NOMO-1 (cell line): ENCODE measurements around the gene ASB11.
"Not testable (repeated sequence)": the region's sequence is repeated elsewhere in the genome, so short reads cannot be mapped to it uniquely, and the experiment has no call there.

Experiments
- DNase-seq, 2 experiments: peaks; one replicate each; lab custom pipeline; 2025; ENCODE audit not compliant: unreplicated experiment in 2 of 2; lab: John Stamatoyannopoulos, UW

The ASB11 gene

DNA sequence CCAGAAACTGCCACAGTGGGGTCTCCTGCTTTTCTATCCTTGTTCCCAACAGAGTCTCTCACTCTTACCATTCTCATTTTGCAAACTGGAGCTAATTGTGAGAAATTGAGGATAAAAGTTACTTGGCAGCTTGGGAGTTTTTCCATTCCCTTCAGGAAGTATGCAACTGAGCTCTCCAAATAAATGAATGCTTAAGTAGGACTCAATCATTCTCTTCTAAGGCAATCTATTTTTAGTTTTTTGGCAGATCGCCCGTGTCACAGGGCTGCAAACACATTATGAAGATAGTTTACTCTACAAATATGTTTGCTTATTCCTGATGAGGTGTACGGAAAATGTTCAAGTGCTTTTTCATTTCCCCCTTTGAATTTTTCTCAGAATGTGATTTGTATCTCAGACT, 5.3 kb downstream of the ASB11 start:
- DNase-seq: no peak

DNA sequence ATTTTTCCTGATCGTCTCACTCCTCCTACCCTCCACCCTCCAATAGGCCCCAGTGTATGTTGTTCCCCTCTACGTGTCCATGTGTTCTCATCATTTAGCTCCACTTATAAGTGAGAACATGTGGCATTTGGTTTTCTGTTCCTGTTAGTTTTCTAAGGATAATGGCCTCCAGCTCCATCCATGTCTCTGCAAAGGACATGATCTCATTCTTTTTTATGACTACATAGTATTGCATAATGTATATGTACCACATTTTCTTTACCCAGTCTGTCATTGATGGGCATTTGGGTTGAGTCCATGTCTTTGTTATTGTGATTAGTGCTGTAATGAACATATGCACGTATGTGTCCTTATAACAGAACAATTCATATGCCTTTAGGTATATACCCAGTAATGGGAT, 9.5 kb downstream of the ASB11 start:
- DNase-seq: not testable (repeated sequence)

DNA sequence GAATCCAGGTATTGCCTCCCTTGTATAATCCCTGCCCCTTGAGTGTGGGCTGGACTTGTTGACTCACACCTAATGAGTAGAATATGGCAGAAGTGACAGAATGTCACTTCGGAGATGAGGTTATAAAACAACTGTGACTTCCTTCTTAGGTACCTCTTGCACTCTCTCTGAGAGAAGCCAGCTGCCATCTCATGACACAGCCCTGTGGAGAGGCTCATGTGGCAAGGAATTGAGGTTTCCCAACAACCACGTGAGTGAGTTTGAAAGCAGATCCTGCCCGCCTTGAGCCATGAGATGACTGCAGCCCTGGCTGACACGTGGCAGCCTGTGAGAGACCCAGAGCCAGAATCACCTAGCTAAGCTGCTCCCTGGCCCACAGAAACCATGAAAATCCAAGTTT, 13.5 kb downstream of the ASB11 start:
- DNase-seq: peak; percentile 67 to 80

DNA sequence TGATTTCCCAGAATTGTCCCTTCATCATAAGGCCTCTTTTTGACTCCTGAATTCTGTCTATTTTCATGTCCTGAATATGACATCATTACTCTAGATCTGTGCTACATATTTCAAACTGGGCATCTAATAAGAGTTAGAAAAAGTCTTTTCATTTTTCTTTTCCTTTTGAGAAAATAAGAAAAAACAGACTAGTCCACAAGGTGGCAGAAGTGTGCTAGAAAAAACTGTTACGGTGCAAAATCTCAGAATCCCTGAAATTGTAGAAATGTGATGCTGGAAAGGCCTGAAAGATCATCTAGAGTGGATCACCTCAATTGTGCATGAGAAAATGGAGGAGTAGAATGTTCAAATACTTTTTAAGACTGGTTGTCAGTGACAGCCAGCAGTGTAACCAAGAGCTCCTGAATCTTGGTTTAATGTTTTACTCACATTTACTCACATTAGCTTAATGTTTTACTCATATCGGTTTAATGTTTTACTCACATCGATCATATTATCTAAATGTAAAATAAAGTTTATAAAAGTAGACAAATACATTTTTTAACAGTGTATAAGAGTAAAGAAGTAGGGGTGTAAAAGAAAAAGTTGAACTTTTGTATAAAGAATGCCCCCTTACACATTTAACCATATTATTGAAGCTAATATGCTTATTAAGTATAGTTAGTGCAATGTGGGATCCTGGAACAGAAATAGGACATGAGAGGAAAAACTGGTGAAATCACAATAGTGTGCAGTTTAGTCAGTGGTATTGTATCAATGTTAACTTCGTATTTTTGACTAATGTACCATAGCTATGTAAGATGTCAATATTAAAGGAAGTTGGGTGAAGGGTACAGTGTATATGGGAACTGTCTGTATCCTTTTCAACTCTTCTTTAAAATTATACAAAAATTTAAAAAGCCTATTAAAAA, 15.2 kb downstream of the ASB11 start:
- peak in 1 of 2 experiments; percentile 31 for DNase-seq

DNA sequence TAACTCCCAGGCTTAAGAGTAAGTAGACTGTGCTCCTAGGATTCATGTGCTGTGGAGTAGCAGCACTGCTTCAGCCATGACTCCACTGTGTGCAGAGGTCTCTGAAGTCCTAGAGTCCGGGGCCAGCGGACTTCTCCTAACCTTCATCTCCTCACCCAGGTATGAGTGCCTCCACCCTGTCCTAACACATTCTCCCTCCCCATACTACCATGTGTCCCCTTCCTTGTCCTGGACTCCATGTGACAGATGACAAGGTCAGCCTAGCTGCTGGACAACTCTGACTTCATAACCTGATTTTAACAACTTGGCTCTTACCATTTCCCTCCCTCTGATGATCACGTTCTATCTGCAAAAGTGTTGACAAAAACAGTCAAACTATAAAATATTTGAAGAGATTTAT, 16.7 kb downstream of the ASB11 start:
- DNase-seq: no peak

DNA sequence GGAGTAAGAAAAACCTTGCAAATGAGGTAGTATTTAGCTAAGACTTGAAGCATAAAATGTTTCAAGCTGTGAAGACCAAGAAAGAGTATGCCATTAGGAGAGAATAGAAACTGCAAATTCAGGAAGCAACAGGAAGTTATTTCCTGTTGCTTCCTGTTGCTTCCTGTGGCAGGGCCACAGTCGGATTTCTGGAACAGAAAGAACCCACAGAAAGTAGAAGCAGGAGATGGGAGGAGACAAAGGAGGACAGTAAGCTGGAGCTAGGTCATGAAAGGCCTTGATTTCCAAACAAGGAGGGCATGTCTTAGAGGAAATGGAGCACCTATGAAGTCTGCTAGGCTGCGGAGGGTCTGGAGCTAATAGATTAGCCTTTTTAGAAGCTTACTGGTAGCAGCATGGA, 17.2 kb downstream of the ASB11 start:
- DNase-seq: peak in 1 of 2 experiments; percentile 4

DNA sequence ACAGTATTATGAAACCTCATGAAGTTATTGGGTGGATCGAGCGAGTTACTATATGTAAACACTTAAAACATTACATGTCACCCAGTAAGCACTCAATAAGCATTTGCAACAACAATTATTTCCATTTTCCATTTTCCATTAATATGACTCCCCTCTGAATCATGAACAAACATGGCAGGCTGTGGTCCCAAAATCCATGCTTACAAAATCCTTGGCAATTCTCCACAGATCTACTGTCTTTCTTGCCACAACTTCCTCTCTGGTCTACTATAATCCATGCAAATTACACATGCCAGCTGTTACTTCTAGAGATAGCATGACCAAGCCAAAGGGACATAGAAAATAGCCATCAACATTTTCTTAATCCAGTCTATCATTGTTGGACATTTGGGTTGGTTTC, 22.0 kb downstream of the ASB11 start:
- no peak for DNase-seq

DNA sequence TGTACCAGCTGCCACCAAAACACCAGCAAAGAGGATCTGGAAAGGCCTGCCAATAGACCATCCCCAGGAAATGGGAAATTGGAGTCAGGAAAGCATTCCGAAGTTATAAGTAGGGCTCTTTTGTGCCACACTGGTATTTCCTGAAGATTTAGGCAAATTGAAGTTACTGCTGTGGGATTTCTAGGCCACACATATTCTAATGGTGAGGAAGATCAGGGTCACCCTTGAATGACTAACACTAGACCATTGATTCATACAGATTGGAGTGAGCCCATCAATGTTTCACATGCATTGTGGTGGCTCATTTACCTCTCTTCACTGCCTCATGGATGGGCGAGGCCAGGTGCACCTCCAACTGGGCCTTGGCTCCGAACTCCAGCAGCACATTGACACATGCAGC, 22.6 kb downstream of the ASB11 start:
- DNase-seq: no peak

DNA sequence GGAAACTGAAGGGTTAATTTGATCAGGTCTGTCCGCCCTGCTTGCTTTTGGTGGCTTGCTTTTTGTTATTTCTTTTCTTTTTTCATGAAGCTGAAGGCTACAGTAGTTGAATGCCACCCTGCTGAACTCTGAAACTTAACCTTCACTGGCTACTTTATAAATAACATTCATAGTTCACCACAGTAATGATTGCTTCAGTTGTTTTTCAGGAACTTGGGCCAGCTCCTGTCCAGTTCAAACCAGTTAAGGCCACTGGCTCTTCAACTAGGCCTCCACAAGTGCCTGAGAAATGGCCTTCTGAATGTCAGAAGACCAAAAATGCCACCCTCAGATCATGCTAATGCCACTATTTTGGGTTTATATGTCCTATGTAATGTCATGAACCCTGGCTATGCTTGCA, 37.8 kb downstream of the ASB11 start:
- no peak for DNase-seq

DNA sequence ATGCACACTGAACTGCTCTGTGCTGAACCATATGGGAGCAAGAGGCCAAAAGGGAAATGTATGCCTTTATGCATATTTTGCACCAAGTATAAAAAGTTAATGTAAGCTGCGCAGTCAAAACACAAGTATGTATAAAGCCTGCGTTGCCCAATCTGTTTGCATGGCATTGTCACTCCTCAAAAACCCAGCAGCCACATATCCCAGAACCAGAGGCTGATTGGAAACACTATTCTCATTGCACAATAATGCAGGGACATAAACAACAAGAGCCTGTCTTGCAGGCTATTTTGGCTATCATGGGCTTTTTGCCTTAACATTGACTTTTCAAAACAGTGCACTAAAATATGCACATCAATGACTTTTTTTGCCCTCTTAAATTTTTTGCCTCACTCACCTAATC, 40.5 kb downstream of the ASB11 start:
- no peak for DNase-seq

DNA sequence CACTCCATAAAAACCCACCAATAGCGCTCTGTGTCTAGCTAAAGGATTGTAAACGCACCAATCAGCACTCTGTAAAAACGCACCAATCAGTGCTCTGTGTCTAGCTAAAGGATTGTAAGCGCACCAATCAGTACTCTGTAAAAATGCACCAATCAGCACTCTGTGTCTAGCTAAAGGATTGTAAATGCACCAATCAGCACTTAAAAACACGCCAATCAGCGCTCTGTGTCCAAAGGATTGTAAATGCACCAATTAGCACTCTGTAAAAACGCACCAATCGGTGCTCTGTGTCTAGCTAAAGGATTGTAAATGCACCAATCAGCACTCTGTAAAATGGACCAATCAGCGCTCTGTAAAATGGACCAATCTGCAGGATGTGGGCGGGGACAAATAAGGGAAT, 42.2 kb downstream of the ASB11 start:
- not testable (repeated sequence) for DNase-seq

DNA sequence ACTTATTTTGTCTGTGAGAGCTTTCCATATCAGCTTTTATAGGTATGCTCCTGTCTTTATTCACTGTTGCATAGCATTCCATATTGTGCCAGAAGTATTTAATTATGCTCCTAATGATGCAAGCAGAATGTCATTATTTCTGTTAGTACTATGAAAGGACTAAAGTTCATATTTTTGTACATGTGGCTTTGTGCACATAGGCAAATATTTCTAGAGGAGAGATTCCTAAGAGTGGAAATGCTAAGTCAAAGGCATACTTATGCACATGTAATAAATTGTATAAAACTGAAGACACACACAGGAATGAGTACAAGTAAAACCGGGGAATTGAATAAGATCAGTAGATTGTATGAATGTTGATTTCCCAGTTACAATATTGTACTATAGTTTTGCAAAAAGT, 43.7 kb downstream of the ASB11 start:
- DNase-seq: no peak

DNA sequence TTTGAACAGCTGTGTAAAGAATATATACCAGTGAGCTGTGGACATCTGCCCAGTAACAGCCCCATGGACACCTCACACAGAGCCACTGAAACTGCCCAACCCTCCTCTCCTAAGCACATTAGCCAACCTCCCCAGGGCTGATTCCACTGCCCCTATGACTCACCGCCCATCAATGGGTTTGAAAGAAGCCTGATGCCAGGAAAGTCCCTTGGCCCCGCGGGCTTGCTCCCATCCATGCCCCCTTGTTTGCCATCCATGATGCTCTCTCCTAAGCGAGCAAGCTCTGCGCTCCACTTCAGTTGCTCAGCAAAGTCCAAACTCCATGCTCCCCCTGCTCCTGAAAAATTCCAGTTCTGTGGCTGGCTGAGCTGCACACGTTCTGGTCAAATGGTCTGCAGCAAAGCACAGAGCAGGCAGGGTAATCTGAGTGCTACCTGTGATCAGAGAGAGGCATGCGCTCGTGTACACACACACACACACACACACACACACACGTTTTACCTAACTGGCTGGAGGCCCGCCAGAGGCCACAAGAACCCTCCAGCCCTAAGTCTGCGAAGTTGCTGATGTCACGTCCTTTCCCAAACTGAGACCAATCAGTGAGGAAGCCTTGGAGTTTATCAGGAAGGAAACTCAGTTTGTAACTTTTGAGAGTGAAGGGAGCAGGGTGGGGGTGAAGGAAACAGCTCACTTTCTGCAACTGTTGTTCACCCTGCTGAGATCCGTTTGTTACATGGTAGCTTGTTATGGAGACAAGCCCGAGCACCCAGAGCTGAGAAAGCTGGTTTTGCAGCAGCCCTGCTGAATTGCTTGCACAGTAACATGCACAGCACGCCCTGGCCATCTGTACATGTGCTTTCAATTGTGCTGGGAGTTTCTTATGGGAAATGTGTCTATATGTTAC, 45.6 kb downstream of the ASB11 start, which contains the start of gene ASB9:
Gene ASB9 (minus strand): TSS at position 466 of the 904 bp plus-strand sequence. CDS start 209 bp downstream, at position 257.
- peak in 1 of 2 experiments; percentile 6 for DNase-seq

DNA sequence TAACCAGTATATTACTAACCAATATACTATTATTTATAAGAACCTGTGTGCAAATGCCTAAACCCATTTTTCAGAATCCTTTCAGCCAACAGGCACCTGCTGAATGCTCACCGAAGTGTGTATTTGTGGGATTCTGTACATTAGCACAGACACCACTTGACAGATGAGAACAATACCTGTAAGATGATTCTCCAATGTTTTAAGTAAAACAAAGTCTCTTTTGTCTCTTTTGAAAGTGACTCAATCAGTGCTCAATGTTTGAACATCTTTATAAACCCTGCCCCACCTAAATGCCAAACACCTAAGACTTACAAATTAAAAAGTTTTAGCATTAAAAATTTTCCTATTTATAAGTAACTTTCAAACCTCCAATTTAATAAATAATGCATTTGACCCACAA, 46.3 kb downstream of the ASB11 start:
- DNase-seq: no peak

DNA sequence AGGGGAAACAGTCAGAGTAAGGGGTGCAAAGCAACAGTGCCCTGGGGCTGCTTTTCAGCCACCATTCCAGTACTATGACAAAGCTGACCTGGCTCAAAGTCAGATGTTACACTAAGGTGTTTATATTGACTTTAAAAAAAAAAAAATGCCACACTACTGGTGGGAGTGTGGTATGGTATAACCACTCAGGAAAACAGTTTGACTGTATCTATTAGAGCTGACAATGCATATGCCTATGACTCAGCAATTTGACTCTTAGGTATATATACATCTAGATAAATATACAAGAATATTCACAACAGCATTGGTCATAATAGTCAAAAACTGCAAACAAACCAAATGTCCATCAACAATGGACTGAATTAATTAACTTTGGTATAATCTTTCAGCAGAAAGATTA, 60.6 kb downstream of the ASB11 start:
- no peak for DNase-seq

DNA sequence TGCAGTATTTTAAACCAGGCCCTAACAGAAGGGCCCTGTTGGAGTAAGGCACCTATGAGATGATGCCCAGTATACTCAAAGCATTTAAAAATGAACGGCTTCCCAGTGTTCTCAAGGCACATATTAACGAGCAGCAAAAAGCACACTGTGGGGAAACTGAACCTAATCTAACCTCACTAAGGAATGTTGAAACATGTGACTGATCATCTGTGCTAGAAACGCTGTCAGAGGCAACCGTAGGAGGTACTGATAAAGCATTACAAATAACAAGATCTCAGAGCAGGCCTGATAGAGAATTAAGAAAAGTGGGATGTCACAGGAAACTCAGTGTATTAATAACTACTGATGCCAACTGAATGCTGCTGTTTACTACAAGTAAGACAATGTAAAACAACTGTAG, 69.5 kb downstream of the ASB11 start:
- DNase-seq: no peak

DNA sequence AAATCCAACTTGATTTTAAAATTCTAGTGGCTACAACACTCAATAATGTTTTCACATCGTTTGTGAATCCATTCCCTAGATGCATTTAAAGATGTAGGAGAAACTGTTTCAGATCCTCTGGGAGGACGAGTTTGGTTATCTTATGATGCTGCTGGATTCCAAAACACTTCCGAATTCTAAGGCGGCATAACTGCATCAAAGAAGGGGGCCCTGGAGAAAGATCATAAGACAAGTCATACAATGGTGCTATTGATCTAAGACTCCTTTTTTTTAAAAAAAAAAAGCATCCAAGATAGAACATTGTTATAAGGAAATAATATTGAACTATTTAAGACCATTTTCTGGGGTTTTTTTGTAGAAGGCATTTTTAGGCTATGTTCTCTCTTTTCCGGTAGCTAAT, 71.0 kb downstream of the ASB11 start:
- no peak for DNase-seq

DNA sequence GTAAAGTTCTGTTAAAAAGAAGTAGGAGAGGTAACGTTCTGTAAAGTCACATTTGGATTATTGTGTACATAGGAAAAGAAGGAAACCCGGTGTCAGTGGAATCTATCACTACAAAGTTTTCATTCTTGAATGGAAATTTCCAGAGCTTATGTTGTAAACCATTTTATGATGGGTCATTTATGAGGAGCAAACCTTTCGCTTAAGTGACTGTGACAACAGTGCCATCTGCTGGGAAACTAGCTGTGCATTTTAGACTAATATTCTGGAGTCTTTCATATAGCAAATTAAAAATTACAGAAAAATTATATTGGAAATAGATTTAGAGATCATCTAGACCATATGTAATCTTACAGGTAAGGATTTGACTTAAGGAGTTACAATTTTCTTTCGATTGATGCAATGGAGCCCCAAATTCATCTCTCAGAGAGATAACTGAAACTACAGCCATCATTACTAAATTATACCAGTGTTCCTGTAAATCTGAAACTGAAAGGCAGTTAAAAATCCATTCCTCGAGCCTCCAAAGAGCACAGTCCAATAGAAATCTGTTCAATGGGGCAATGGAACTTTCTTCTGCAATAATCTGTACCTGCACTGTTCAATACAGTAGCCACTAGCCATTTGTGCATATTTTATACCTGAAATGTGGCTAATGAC, 72.4 kb downstream of the ASB11 start:
- peak in 1 of 2 experiments; percentile 45 for DNase-seq

DNA sequence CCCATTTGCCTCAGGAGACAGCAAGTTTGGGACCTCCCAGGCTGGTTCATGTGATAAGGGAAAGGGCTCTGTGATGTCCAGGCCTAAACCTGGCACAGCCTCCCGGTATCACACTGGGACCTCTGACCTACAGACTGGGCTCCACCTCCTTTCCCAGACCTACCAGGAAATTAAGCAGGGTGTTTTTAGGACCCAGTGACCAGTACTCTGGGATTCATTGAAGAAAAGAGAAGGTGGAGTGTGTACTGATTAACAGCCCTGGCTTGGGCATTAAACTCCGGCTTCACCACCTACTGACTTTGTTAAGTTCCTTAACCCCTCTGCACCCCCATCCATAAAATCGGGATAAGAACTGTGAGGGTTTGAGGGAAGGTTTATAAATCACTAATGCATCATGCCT, 74.1 kb downstream of the ASB11 start:
- DNase-seq: no peak

DNA sequence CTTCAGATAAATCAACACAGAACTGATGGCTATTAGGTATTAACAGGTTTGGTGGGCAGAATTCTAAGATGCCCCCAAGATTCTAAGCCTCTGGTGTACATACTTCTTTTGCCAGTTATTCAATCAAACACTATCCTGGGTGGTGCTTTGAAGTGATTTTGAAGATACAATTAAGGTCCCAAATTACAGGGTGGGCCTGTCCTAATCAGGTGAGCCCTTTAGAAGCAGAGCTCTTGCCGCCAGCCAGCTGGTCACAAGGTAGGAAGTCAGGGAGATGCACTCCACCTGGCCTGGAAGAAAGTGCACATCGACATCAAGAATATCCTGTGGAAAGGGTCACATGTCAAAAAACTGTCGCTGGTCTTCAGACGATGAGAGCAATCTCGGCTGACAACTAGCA, 75.0 kb downstream of the ASB11 start:
- DNase-seq: no peak

DNA sequence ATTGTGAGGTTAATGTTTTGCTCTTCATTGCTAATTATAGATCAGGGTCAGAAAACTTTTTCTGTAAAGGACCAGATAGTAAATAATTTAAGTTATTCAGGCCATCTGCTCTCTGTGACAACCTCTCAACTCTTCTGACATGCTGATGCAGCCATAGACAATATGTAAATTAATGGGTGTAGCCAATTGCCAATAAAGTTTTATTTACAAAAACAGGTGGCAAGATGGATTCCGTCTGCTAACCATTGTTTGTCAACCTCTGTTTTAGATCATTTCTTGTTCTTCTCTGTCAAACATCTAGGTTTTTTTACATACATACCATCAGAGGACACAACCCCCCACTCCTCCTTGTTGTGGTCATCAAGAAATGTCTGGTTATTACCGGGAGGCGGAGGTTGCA, 79.3 kb downstream of the ASB11 start:
- no peak for DNase-seq
